Measurements from ENCODE around the gene NOP10.

DNA sequence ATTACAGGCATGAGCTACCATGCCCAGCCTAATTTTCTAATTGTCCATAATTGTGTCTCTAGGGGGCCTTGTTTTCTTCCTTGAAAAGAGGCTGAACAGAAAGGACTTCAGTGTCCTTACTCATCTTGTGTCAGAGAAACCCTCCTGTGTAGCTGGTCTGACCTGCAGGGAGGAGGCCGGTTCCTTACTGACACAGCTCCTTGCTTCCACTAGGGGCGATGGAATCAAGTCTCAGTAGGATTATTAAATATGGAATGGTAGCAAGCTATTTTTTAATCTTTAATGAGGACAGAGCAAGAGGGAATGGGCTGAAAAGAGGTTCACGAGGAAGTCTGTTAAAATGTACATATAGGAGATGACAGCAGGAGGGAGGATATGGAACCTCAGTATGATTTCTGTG lies 15.4 kb upstream of the NOP10 start:
- TF ChIP-seq CTCF (conservative IDR thresholded peaks at IDR 0.05) (no peak; the same call in 1 of the 2 replicates), ZFX (IDR thresholded peaks at IDR 0.05) (no peak)

All from C4-2B (cell line).